ENCODE data around the gene MEST.
"Not testable (repeated sequence)": the region's sequence is repeated elsewhere in the genome, so short reads cannot be mapped to it uniquely, and the experiment has no call there.

The MEST gene

DNA sequence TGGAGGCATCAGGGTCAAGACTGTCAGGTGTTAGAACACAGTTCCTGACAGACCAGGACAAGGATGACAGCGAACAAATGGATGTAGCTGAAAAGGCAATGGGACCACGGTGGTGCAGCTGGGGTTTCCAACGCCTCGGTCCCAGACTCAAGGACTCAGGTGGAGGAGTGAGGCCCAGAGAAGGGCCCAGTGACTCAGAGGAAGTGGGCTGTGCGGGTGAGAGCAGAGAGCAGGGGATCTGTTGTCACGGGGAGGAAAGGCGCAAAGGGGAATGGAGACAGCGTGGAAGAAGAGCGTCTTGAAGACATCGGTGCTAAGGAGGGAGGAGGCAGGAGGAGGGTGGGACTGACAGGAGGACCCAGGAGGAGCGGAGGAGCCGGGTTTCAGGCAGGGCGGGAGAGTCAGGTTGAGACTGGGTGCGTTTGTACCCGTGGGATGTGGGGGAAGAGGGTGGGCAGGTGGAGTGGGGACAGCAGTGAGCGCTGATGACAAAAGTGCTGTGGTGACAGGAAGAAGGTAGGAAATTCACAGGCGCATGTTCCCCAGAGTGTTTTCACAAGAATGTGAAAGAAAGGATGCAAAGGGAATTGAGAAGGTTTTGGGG is 36.0 kb downstream of the MEST start:
- not testable (repeated sequence) for DNase-seq

DNA sequence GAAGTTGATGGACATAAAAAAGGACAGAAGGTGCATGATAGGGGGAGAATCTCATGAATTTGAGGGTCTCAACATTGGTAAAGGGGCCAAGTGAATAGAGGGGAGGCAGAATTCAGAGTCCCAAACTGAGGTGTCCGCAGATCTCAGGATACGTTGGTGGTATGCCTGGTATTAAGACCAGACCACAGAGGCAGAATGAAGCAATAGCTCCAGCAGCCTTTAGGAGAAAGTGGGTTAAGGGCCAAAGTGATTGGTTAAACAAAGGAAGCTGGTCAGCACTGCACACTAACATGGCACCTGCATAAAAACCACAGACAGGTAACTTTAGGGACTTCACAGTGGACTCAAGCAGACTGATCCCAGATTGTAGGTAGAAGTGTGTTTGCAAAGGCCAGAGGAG is 37.5 kb downstream of the MEST start:
- no peak for DNase-seq

DNA sequence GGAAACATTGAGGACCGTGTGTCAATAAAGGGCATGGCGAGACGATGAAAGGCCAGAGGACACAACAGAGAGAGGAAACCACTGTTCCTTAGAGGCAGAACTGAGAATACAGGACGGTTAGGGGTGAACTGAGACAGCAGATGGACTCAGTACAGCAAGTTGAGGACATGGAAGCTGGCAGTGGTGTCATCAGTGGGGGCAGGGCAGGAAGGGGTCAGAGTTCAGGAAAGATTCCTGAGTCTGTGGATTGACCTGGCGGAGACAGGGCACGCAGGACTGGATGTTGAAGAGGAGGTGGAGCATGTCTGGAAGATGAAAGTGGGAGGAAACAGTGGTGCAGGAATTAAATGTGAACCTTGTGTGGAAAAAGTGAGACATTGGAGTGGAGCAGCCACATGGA is 46.0 kb downstream of the MEST start:
- not testable (repeated sequence) for DNase-seq

DNA sequence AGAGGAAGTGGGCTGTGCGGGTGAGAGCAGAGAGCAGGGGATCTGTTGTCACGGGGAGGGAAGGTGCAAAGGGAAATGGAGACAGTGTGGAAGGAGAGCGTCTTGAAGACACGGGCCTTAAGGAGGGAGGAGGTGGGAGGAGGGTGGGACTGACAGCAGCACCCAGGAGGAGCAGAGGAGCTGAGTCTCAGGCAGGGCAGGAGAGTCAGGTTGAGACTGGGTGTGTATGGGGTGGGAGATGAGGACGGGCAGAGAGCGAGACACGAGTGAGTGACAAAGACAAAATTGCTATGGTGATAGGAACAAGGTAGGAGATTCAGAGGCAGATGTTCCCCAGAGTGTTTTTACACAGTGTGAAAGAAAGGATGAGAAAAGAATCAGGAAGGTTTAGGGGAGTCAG is 49.4 kb downstream of the MEST start:
- DNase-seq: not testable (repeated sequence)

DNA sequence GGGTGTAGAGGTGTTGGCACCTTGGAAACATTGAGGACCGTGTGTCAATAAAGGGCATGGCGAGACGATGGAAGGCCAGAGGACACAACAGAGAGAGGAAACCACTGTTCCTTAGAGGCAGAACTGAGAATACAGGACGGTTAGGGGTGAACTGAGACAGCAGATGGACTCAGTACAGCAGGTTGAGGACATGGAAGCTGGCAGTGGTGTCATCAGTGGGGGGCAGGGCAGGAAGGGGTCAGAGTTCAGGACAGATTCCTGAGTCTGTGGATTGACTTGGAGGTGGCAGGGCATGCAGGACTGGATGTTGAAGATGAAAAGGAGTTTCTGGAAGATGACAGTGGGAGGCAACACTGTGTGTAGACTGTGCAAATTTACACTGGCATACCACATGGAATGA is 50.4 kb downstream of the MEST start:
- DNase-seq: not testable (repeated sequence)

DNA sequence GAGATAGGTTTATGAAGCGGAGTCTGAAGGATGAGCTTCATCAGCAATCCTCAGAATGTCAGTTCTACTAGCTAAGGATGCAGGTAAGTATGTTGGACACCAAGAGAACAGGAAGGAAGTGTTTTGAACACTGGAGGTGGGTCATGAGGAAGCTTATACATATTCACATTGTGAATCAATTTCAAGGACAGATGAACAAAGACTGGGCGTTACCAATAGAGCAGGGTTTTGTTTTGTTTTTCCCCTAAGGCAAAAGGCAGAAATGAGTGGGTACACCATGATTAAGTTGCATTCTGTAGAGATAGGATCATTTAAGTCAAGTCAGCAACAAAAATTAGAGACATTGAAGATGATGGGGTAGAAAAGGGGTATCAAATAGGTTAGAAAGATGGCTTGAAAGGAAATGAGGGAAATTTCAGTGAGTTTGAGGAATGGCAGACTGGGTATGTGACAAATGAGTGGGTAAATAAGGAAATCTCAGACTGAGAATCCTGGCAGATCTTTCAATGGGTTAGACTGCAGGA is 51.7 kb downstream of the MEST start:
- DNase-seq: no peak

DNA sequence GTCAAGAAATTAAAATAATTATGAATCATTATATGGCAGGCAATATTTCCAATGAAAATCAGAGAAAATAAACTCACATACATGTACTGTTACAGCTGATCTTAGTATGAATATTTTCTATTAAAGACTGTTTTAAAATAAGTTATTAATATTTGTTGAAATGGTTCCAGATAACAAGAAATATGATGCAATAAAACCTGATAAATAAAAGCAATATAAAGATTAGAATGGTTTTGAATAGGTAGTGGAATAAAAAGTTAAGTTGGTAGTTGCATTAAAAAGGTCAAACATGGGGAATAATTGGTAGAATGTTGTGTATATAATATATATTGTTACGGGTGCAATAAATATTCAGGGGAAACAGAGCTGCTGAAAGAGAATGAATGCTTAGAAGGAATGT is 52.5 kb downstream of the MEST start:
- no peak for DNase-seq

DNA sequence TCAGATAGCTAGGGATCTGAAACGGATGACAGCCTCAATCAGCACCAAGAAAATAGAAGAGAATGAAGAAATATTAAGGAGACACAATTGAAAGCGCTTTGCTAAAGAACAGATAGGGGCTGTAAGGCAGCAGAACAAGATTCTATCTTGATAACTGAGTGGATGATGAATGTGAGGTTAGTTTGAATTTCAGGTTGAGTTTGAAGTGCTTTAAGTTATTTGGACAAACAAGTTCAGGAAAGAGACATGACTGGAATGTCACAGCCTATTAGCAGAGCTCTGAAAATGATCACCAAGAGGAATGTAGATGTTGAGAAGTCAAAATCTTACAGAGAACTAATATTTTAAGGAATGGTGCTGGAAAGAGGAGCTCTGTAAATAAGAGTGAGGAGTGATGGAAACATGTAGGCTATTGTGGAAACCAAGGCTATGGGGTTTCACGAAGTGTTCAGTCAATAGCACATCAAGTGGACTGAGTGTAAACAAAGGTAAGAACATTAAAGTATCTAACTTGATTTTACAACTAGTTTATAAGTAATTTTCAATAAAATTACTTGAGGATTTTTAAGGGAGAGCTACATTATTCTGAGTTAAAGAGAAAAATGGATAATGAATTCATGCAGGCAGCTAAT is 61.6 kb downstream of the MEST start:
- DNase-seq: no peak

DNA sequence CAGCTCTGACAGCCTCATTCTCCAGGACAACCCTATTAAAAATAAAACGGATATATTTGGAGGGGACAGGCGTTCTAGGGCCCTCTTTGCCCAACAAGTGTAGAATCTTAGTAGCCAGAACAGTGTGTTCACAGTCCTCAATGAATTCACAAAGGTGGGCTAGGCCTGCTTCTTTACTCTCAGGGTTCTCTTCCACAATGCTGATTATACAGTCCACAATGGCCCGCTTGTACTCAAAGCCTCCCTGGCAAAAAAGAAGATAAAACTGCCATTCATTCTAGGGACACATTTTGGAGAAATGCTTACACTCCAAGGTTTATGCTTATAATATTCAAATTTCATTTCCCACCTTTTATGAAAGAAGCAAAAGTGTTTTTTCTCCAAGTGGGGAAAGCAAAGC is 62.6 kb downstream of the MEST start:
- DNase-seq: no peak

All from CD4-positive, alpha-beta T cell treated with Interleukin-17A for 1 hour (primary cell).